Smooth muscle cell (in vitro differentiated cells): ENCODE results near the gene C1orf21. TPM values are rescaled to one million over a fixed set of nuclear protein-coding genes. Genes with fewer than 3 reads are reported as not detected.

Experiments
- DNase-seq: peaks from one replicate; lab custom pipeline; 2025; ENCODE audit not compliant: unreplicated experiment; lab: John Stamatoyannopoulos, UW
- H2AFZ ChIP-seq: fragments of 200-600 bp; sonication (generic); 2 replicates; pipeline ENCODE4 v1.6.0; 2016; ENCODE audit warnings: antibody characterized with exemption, low read depth, mild to moderate bottlenecking
- H3F3A ChIP-seq: fragments of 200-600 bp; sonication (generic); 2 replicates; pipeline ENCODE4 v1.6.0; 2017; ENCODE audit warnings: antibody characterized with exemption, low read depth
- H3K27ac ChIP-seq: fragments of 200-600 bp; sonication (generic); 2 replicates; pipeline ENCODE4 v1.5.1; 2016; ENCODE audit warnings: low read depth, mild to moderate bottlenecking
- H3K27me3 ChIP-seq: fragments of 200-600 bp; sonication (generic); 2 replicates; pipeline ENCODE4 v1.6.1; 2016; ENCODE audit warnings: low read depth, mild to moderate bottlenecking
- H3K36me3 ChIP-seq: fragments of 200-600 bp; sonication (generic); 2 replicates; pipeline ENCODE4 v1.5.1; 2016; ENCODE audit warnings: low read depth
- H3K4me1 ChIP-seq: fragments of 200-600 bp; sonication (generic); 2 replicates; pipeline ENCODE4 v1.5.1; 2016; ENCODE audit warnings: low read depth
- H3K4me2 ChIP-seq: fragments of 200-600 bp; sonication (generic); 2 replicates; pipeline ENCODE4 v1.6.0; 2016; ENCODE audit warnings: mild to moderate bottlenecking
- H3K4me3 ChIP-seq: fragments of 200-600 bp; sonication (generic); 2 replicates; pipeline ENCODE4 v1.5.1; 2016; ENCODE audit warnings: mild to moderate bottlenecking
- H3K79me2 ChIP-seq: fragments of 200-600 bp; sonication (generic); 2 replicates; pipeline ENCODE4 v1.6.0; 2016; ENCODE audit warnings: low read depth, mild to moderate bottlenecking
- H3K9ac ChIP-seq: fragments of 200-600 bp; sonication (generic); 2 replicates; pipeline ENCODE4 v1.6.0; 2016; ENCODE audit warnings: low read depth
- H3K9me3 ChIP-seq: fragments of 200-600 bp; sonication (generic); replicated peaks from 2 replicates; pipeline ENCODE4 v1.5.1; 2016; ENCODE audit warnings: low read depth
- H4K20me1 ChIP-seq: fragments of 200-600 bp; sonication (generic); 2 replicates; pipeline ENCODE4 v1.6.0; 2016; ENCODE audit warnings: low read depth
- CTCF ChIP-seq: fragments of 200-600 bp; sonication (generic); IDR thresholded peaks from 2 replicates; pipeline ENCODE4 v1.5.1; 2017; ENCODE audit warnings: borderline replicate concordance, mild to moderate bottlenecking, antibody characterized with exemption; ENCODE audit not compliant: insufficient read depth, poor library complexity, severe bottlenecking
- WGBS: methylation state at CpG from one replicate; pipeline ENCODE4 v1.1.7; 2016; ENCODE audit warnings: low lambda C conversion rate; 5-methylcytosine and 5-hydroxymethylcytosine counted together
- polyA plus RNA-seq: library from polyadenylated mRNA; unstranded; fragments of >200 nt; fragmentation: Nextera tagmentation; extraction: Ambion mirVana; gene quantifications from 2 replicates; pipeline ENCODE4 v1.2.1, GENCODE V29; 2016
- total RNA-seq: library from RNA; depleted of rRNA; stranded (reverse); fragments of >200 nt; gene quantifications from 2 replicates; pipeline ENCODE4 v1.2.3, GENCODE V29; 2014

The C1orf21 gene
- total and polyA plus RNA-seq, 2 experiments from 2014 or later: 24.2 to 39.4 TPM

GRCh38 chr1:184558691-184559090 lies 171.9 kb downstream of the C1orf21 start:
- no peaks in the 10 kb centered on the region for H3K36me3 ChIP-seq
- no peak overlapping the region for H3K9ac ChIP-seq
- no peaks in the 10 kb centered on the region for H3K79me2 ChIP-seq
- peaks cover 9% of the 10 kb centered on the region for H3K4me1 ChIP-seq
- H3K4me3 ChIP-seq: no peak overlapping the region
- H4K20me1 ChIP-seq: peaks cover 7% of the 10 kb centered on the region
- no peak overlapping the region for H3K27ac ChIP-seq
- H3K9me3 ChIP-seq: no peaks in the 10 kb centered on the region
- H2AFZ ChIP-seq: no peak overlapping the region
- TF ChIP-seq CTCF: no peak
- no peak for DNase-seq
- no peak overlapping the region for H3K4me2 ChIP-seq
- no peaks in the 10 kb centered on the region for H3F3A ChIP-seq
- no peaks in the 10 kb centered on the region for H3K27me3 ChIP-seq

- Histone ChIP-seq H3F3A (no peaks in the 10 kb centered on the region), H3K79me2 (no peaks in the 10 kb centered on the region), H3K27me3 (no peaks in the 10 kb centered on the region), H3K9me3 (no peaks in the 10 kb centered on the region), H2AFZ (no peak overlapping the region), H3K4me1 (peaks cover 9% of the 10 kb centered on the region), H4K20me1 (peaks cover 7% of the 10 kb centered on the region), H3K4me2 (no peak overlapping the region), H3K27ac (no peak overlapping the region), H3K36me3 (no peaks in the 10 kb centered on the region), H3K4me3 (no peak overlapping the region), H3K9ac (no peak overlapping the region)
- WGBS: 100% methylated on average over 1 of the region's 1 CpG
- DNase-seq: no peak
- no peak for TF ChIP-seq CTCF
Measured at GRCh38 chr1:184559117-184559713, 172.4 kb downstream of the C1orf21 start.

- Histone ChIP-seq H3K27ac (no peak overlapping the region), H3K9me3 (no peaks in the 10 kb centered on the region), H3K79me2 (no peaks in the 10 kb centered on the region), H3K9ac (no peak overlapping the region), H3K4me2 (peak overlapping the region; percentile 30), H3K4me3 (no peak overlapping the region), H2AFZ (no peak overlapping the region), H3K36me3 (no peaks in the 10 kb centered on the region), H3K27me3 (no peaks in the 10 kb centered on the region), H3K4me1 (peaks cover 13% of the 10 kb centered on the region), H4K20me1 (peaks cover 7% of the 10 kb centered on the region), H3F3A (no peaks in the 10 kb centered on the region)
- TF ChIP-seq CTCF: no peak
- no peak for DNase-seq
- WGBS: 95% methylated on average over 1 of the region's 1 CpG
Measured at GRCh38 chr1:184562806-184563205, 176.0 kb downstream of the C1orf21 start.

- Histone ChIP-seq H3K27ac (no peak overlapping the region), H3F3A (no peaks in the 10 kb centered on the region), H3K9me3 (no peaks in the 10 kb centered on the region), H4K20me1 (peaks cover 8% of the 10 kb centered on the region), H3K36me3 (no peaks in the 10 kb centered on the region), H3K4me3 (no peak overlapping the region), H3K4me2 (no peak overlapping the region), H3K9ac (no peak overlapping the region), H3K27me3 (no peaks in the 10 kb centered on the region), H2AFZ (no peak overlapping the region), H3K4me1 (peaks cover 14% of the 10 kb centered on the region), H3K79me2 (no peaks in the 10 kb centered on the region)
- WGBS: 62% methylated on average over 1 of the region's 1 CpG
- peak; percentile 50 for TF ChIP-seq CTCF
- no peak for DNase-seq
Measured at GRCh38 chr1:184563308-184563707, 176.5 kb downstream of the C1orf21 start.
